ENCODE data around the gene RAD51B.
A peak's percentile ranks its signal among the peaks of the same experiment; 100 is the strongest.

RAD51B gene

GRCh38 chr14:68451696-68452373 is 632.3 kb downstream of the RAD51B start:
- no peak overlapping the region for H3K4me3 ChIP-seq (ENCODE audit: low read length)
- no peak for TF ChIP-seq CTCF (conservative IDR thresholded peaks at IDR 0.05; ENCODE audit: low read depth, low read length)
- no peak for DNase-seq (ENCODE audit: low read depth)

DNA sequence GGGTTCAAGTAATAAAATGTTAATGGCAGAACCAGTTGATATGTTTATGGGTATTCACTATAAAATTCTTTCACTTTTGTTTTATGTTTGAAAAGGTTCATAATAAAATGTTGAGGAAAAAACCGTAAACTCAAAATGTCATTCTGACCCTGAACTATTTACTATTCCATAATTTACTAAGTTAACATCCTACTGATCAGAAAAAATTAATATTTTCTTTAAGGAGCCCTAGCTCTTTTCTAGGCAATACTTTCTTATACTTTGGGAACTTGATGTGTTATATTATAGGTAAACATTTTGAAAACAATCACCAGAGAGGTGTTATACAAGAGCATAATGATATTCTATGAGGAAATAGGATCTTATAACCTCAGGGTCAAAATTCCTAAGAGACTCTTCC is 638.7 kb downstream of the RAD51B start:
- no peak overlapping the region for H3K4me3 ChIP-seq (ENCODE audit: low read length)
- no peak for DNase-seq (ENCODE audit: low read depth)
- no peak for TF ChIP-seq CTCF (conservative IDR thresholded peaks at IDR 0.05; ENCODE audit: low read depth, low read length)

DNA sequence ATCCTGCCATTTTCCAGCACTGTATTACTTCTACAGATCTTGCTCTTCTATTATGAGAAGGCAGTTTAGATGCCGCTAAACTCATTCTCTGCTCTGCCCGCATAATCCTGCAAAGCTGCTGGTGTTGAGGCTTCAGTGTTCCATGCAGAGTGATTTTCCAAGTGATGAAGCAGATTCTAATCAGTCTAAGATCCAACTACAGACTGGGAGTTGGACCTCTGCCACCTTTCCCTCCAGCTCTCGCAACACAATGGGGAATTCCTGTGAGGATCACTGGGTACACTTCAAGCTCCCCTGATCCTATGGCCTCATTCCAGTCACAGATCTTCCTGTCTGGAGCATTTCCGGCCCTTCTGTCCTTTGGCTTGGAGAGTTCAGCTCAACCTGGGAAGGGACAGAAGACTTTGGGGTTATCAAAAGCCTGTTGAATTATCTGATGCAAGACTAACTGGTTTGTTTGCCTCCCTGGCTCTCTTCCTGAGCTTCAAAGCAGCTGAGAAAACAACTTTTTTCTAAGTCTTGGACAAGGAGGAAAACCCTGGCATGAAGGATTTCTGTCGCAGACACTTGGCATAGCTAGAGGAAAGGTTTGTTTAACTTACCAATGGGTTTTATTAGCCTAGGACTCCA is 639.4 kb downstream of the RAD51B start:
- peak; percentile 99 for DNase-seq (ENCODE audit: low read depth)
- no peak for TF ChIP-seq CTCF (conservative IDR thresholded peaks at IDR 0.05; ENCODE audit: low read depth, low read length)

GRCh38 chr14:68459480-68460136 is 640.0 kb downstream of the RAD51B start:
- no peak for DNase-seq (ENCODE audit: low read depth)
- H3K4me3 ChIP-seq (ENCODE audit: low read length) = no peak overlapping the region
- no peak for TF ChIP-seq CTCF (conservative IDR thresholded peaks at IDR 0.05; ENCODE audit: low read depth, low read length)

More for the DNA sequence above, 639.4 kb downstream of the RAD51B start:
- H3K4me3 ChIP-seq (ENCODE audit: low read length) = no peak overlapping the region

DNA sequence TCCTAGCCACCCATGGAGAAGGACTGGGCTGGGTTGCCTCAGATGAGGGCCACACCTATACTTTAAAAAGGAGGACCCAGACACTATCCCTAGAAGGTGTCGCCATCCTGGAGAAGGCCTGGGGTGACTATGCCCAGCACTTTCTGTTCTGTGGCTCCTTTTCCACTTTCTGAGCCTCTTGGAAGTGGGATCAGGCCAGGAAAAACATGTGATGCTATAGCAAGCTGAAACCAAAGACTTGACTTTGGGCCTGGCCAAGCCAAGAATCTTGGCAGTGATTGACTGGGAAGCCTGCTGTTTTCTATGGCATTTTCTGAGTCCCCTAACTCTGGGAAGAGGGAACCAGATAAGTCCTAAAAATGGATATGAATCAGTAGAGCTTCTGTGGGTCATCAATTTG is 641.0 kb downstream of the RAD51B start:
- no peak for DNase-seq (ENCODE audit: low read depth)
- no peak overlapping the region for H3K4me3 ChIP-seq (ENCODE audit: low read length)
- TF ChIP-seq CTCF (conservative IDR thresholded peaks at IDR 0.05; ENCODE audit: low read depth, low read length) = no peak

DNA sequence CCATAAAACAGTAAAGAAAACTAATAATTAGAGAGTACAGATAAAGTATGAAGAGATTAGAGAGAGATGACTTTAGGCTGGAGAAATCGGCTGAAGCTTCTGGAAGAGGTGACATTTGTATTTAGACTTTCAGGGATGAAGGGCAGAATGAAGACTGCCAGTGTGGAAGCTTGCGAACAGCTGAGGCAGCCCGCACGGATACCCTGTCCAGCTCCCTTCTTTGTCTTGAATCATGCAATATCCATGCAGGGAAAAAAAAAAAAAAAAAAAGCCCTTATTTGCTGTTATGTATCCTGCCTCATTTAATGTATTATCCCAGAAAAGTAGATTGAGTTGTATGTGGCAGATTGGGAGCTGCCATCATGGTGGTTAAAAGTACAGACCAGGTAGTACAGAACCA is 641.5 kb downstream of the RAD51B start:
- no peak for DNase-seq (ENCODE audit: low read depth)
- no peak overlapping the region for H3K4me3 ChIP-seq (ENCODE audit: low read length)
- TF ChIP-seq CTCF (conservative IDR thresholded peaks at IDR 0.05; ENCODE audit: low read depth, low read length) = no peak
